EL (cell line): Measurements from ENCODE around the gene FGF5.
"Not testable (repeated sequence)": the region's sequence is repeated elsewhere in the genome, so short reads cannot be mapped to it uniquely, and the experiment has no call there.

Experiments
- DNase-seq: peaks from one replicate; pipeline ENCODE4 v3.0.0-alpha.2; 2016

The FGF5 gene

DNA sequence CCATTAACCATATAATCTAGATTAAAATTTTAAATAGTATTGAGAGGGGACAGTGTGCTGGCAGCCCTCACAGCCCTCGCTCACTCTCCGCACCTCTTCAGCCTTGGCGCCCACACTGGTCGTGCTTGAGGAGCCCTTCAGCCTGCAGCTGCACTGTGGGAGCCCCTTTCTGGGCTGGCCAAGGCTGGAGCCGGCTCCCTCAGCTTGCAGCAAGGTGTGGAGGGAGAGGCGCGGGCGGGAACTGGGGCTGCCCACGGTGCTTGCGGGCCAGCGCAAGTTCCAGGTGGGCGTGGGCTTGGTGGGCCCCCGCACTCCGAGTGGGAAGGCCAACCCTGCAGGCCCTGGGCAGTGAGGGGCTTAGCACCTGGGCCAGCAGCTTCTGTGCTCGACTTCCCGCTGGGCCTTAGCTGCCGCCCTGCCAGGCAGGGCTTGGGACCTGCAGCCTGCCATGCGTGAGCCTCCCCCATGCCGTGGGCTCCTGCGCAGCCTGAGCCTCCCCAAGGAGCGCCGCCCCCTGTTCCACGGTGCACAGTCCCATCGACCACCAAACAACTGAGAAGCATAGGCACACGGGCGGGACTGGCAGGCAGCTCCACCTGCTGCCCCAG lies 36.3 kb downstream of the FGF5 start:
- DNase-seq = no peak

DNA sequence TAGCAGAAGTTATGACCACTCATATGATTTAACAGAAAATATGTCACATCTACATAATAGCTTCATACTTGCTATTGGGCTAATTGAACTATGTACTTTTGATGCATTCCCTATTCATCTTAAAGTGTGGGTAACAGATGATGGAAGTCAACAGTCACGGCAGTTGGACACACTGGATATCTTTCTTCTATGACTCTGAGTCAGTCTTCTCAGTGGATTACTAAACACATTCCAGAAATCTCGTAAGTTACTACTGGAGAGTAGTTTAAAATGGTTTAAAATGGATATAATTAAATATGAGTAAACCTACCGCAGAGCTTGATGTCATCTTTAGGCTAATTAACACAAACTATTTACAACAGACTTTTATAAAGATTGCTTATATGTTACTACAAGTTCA lies 39.0 kb downstream of the FGF5 start:
- peak; percentile 80 for DNase-seq

DNA sequence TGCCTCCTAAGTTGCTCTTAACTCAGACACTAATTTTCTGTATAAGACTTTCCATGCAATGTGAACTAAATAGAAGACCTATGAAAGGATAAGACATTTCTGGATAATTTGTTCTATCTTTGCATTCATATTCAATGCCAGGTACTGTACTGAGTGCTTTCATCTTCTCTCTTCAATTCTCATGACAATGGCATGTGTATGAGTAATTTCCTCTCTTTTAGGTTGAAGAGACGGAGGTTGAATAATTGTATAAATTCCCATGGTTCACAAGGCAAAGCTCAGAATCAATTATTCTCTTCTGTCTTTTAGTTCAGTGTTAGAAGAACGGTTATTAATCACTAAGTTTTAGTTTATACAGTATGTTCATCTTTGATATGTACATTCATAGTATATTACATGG lies 39.8 kb downstream of the FGF5 start:
- DNase-seq = peak; percentile 71

DNA sequence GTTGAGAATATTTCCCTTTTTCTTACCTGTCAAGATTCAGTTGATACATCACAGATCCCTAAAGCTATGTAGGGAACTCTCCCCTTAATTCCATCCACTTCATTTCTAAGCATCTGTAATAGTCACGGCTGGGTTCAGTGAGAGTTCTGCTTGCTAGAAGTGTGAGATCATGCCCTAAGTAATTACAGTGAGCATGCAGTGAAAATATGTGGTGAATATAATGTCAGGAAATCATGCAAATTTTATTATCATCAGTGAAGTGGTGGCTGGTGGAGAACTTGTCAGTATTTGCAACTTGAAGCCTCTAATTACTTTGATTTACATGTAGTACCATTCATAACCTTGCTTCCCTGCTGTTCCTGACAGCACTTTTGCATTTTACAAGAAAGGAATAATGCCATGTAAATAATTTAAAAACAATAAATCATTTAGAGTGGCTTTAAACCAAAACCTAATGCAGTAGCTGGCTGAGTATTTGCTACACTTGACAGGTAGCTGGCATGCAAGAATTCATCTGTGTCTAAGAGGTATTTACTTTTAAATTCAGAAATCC lies 40.8 kb downstream of the FGF5 start:
- peak; percentile 61 for DNase-seq

DNA sequence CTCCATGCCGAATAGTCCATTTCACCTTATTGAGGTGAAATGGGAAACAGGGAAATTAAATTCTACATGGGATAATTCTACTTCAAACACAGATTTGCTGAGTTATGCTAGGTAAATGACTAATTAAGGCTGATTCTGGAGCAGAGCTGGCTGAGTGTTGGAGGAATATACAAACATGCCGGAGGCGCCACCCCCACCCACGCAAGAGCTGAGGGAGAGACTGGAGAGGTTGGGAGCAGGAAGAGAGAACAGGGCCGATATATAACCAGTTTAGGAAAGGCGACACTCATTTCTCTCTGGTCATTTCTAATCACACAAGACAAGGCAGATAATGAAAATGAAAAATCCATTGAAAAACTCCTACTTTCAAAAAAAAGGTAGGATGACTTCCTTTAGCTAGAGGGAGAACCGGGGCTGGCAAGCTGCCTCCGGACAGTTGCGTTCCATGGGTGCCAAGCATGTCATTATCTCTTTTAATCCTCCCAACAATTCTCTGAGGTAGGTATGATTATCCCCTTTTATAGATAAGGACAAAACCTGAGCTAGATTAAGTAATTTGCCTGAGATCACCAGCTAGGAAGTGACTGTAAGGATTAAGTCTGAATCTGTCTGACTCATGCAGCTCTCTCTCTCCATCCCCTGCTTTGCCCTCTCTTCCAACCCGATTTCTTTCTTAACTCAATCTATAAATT lies 41.5 kb downstream of the FGF5 start:
- DNase-seq = peak; percentile 78

DNA sequence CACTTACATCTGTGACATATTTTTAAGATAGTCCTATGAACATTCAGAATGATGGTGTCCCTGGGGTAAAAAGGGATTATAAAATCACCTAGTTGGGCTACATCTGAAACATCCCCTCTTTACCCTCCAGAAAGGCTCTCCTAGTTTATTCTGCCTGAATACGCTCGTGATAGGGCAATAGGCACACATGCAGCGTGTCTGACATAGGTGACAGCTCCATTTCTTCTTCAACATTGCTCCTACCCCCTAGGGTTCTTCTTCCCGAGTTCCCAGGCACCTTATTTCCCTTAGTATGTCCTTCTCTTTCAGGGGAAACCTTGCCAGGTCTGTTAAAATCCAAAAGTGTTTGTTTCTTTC lies 42.0 kb downstream of the FGF5 start:
- no peak for DNase-seq

DNA sequence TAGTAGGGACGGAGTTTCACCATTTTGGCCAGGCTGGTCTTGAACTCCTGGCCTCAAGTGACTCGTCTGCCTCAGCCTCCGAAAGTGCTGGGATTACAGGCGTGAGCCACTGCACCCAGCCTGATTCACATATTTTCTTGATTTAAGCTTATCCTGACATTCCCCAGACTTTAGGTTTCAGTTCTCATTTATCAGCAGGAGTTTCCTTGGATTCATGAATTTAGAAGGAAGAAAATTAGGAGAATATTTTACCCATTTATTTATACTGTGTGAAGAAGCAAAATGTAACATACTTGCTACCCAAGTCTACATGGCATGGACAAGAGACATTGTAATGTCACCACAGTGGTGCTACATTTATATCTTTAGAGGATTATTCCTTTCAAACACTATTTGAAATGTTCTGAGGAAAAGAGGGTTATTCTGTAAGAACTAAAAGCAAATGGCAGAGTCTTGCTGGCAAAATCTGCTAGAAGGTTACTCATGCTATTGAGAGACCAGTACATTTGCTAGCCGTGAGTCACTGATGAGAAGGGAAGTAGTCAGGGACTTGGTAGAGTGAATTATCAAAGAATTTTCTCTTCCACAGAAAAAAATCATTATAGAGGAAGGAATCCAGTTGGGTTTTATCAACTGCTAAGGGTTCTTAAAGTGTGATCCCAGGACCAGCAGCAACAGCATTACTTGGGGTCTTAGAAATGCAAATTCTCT lies 43.0 kb downstream of the FGF5 start:
- peak; percentile 90 for DNase-seq

DNA sequence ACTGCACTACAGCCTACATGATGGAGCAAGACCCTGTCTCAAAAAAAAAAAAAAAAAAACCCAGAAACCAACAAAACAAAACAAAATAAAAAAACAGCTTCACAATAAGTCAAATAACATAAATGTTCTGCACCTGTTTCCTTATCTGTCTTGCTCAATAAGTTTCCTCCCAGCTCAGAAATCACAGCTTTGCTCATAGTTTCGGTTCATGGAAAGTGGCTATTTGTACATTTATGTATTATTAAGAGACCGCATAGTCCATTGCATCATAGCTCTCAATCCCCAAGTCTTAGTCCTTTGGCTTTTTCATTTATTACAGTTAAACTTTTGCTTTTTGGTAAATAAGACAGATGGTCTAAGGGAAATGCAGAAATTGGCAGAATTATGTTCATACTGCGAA lies 44.7 kb downstream of the FGF5 start:
- no peak for DNase-seq

DNA sequence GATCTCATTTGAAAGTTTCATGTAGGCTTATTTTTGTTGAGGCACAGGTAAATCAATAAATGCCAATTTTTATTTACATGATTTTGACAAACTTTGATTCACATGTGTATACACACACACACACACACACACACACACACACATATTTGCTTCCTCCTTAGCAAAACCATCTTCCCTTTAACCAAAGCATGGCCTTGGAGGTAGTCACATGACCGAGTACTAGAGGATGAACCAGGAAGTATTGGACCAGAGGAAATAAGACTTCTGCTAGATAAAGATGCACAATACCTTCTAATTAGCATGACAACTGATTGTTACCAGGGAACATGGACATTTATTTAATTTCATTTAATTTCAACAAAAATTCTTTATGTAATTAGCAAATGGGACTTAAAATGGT lies 45.7 kb downstream of the FGF5 start:
- DNase-seq = no peak

DNA sequence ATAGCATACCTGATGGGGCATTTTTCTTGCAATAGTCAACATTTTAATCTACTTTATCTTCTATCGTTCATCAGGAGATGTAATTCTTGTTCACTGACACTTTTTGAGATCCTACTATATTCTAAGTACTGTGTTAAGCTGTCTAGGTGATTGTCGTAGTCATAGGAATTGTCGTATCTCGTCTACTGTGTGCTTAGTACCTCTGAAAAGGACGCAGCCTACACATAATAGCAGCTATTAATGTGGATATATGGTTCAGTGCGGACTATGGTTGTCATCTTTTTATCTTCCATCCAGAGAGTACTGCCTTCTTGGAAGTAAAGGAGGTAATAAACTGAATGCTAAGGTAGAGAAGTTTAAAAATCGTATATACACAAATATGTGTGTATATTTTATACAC lies 47.2 kb downstream of the FGF5 start:
- DNase-seq = no peak

DNA sequence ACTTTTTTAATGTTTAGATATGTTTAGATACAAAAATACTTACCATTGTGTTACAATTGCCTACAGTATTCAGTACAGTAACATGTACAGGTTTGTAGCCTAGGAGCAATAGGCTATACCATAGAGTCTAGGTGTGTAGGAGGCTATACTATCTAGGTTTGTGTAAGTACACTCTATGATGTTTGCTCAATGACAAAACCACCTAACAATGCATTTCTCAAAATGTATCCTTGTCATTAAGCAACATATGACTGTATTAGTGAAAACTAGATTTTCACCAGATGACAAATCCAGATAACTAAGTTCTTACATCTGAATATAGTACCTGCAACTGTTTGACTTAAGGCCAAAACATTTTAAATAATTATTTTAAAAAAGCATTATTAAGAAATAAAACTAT lies 49.4 kb downstream of the FGF5 start:
- DNase-seq = not testable (repeated sequence)

DNA sequence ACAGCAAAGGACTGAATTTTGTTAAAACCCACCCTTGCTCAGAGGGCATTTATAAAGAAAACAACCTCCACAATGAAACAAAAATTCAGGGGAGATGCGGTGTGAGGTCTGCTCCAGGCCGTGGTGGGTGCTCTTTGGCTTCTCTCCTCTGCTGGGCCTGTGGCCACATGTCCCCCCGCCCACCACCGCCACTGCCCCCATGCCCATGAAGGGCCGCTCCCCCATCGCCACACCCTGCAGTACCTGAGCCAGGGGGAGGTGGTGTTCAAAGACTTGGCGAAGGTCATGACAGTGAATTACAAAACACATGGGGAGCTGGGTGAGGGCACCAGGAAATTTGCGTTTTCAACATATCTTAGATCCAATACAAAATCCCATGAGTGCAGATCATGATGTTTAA lies 54.9 kb downstream of the FGF5 start:
- no peak for DNase-seq

DNA sequence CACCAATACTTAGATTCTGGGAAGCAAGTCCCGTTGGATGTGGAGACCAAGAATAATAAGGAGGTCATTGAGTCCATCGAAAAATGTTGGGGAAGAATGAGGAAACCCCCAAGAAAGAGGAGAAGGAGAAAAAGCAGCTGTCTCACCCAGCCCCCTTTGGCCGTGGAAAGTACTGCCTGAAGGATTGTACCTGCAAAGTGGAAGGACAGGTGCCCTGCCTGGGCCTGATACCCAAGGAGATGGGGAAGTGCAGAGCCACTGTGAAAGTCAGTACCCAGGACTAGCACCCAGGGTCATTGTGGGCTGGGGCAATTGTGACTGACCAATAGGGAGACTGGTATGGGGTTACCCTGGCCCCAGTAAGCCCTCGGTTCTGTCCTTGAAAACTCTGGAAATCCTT lies 55.3 kb downstream of the FGF5 start:
- DNase-seq = no peak

DNA sequence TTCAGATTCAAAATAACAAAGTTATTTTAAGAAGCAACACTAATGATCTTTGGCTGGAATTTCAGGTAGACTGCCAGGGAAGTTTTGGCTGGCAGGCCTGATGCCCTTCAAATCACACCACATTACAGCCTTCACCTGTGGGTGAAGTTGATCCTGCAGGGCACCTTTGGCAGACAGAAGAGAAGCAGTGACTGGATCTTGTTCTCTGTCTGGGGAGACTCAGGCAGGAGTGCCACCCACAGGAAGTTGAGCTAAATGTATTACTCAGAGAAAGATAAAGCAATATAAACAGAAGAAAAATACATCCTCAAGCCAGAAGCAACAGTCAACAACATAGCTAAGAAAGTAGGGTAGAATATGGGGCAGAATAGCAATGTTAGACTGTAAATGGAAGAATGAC lies 56.3 kb downstream of the FGF5 start:
- DNase-seq = peak; percentile 62

DNA sequence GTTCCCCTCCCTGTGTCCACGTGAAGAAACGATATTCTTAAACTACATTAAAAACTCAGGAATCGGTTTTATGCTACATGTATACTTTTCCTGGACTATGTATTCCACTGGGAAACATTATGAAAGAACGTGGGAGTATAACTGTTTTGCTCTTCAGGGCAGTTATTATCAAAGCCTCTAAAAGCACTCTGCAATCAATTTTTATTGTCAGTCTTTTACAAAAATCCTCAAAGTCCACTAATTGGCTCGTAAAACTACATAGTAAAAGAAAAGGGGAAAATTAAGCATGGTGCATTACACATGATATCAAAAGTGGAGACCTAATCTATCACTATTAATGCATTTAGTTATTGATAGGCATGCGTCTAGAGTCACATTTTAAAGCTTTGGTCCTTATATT lies 57.7 kb downstream of the FGF5 start:
- no peak for DNase-seq

DNA sequence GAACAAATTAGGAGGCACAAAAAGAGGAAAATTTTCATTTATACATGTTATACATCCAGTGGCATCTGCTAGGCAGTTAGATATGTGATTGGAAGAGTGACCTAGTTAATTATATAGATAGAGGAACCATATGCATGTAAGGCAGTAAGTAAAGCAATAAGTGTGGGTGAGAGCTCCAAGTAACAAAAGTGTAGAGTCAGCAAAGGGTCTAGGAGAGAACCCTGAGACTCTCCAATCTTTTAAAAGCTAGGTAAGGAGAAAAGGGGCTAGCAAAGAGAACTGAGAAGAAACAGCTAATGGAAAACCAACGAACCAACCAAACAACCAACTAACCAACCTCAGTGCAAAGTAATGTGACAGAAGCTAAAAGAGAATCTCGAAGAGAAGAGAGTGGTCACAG lies 65.2 kb downstream of the FGF5 start:
- DNase-seq = no peak

DNA sequence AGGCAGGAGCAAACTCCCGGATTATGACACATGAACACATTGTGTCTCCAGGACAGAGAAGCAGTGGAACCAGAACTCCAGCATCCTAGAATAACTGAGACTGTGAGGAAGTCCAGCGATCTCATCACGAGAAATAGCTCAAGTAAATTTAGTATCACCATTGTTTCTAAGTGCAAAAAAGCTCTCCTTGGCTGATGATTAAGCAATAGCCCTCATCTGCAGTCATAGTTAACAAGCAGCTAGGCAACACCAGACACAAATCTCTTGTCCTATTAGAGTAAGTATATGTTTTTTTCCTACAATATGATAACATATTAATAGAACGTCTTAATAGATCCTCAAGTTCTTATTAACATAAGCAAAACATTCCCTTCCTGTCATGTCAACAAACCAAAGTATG lies 66.7 kb downstream of the FGF5 start:
- DNase-seq = no peak

DNA sequence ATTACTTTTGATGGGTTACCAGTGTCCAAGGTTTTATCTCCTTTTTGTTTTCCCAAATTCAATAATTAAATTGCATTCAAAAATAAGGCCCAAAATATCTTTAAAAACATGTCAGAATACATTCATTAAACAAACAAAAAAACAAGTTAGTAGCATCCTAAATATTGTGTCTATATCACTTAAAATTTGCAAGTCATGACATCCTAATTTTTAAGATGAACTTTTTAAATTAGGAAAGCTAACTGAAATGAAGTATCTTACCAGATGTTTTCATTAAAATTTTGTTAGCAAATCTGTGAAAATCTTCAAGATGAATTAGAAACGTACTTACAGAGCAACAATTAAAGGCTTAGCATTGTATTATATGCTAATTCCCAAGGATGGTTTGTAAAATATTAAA lies 68.1 kb downstream of the FGF5 start:
- DNase-seq = no peak

DNA sequence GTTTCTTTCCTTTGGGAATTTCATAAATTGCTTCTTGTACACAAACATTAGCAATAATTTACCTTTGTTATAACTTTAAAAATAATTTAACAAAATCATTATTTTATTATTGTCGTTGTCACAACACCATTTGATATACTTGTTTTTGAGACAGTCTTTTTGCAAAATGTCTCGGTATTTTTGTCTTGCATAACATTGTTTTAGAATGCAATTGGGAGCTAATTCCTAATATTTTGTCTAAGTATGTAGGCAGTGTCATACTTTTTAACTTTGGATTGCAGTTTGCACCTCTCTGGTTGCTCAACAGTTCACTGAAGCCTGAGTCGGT lies 68.7 kb downstream of the FGF5 start:
- no peak for DNase-seq

DNA sequence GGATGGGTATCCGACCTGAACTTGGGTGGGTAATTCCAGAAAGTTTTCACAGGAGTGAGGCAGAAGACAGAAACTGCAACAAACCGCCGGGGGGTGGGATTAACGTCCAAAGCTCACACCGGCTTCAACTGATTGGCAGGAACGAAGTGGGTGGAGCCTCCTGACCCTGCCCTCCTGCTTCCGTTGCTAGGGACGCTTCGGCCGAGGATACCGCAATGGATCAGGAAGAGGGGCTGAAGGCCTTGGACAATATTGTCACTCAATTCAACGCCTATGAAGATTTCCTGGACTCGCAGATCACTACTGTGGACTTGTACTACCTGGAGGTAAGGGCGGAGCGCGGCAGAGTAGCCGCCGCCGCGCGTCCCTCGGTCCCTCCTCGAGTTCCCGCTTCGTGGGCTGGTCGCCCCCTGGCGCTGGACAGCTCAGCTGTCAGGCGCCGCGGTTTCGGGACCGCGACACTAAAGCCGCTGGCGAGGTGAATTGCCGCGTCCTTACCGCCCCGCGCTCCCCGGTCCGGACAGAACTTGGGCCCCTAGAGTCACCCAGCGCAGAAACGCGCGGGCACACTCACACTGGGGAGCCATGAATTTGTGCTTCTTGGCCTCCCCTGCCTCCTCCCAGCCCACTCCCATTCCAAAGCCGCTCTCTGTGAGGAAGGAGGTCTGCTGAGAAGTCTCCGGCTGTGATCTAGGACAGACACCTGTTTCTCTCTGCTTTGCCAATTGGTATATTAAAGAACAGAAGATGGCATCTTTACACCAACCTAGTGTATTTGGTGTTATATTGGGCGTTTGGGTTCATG lies 69.3 kb downstream of the FGF5 start, which contains the start of gene CFAP299:
TSS of gene CFAP299 (plus strand) at position 177 of the 805 bp plus-strand sequence.
- DNase-seq = peak; percentile 93

DNA sequence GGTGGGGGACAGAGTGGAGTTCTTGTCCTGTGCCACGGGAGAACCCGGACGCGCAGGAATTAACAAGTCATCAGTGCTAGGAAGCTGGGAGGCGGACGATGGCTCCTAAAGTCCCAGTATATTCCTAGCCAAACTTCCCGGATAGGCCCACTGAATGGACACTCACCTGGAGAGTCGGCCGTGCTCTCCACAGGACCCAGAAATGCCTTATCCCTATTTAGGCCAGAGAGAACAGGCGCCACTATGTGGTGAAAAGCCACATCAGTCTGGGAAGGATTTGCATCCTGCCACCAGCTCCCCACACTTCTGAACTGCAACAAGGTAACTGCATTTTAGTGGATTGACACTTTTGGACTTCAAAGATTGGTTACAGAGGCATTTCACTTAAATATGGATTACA lies 70.1 kb downstream of the FGF5 start:
- peak; percentile 47 for DNase-seq

DNA sequence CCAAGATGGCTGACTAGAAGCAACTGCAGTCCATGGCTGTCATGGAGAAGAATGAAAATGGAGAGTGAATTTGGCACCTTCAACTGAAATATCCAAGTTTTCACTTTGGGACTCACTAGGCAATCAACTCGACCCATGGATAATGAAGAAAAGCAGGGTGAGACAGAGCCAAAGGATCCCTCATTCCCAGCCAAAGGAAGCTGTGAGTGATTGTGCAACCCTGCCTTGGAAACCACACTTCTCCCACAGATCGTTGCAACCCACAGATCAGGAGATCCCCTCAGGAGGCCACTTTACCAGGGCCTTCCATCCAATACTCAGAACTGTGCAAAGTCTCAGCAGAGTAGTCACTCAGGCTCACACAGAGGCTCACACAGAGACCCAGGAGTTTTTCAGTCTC lies 73.6 kb downstream of the FGF5 start:
- no peak for DNase-seq
